ENCODE results near the gene CD300LG.
"Not testable (repeated sequence)": the region's sequence is repeated elsewhere in the genome, so short reads cannot be mapped to it uniquely, and the experiment has no call there.

Gene CD300LG, protein sequence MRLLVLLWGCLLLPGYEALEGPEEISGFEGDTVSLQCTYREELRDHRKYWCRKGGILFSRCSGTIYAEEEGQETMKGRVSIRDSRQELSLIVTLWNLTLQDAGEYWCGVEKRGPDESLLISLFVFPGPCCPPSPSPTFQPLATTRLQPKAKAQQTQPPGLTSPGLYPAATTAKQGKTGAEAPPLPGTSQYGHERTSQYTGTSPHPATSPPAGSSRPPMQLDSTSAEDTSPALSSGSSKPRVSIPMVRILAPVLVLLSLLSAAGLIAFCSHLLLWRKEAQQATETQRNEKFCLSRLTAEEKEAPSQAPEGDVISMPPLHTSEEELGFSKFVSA

GRCh38 chr17:43846963-43847371 is at the start of gene CD300LG:
CD300LG (plus strand) TSS chr17:43847176; CDS start chr17:43847217, 41 bp downstream.
- FAIRE-seq (no peak), DNase-seq (ENCODE audit: insufficient read length, low spot score) (no peak)
- TF ChIP-seq POLR2A (IDR thresholded peaks at IDR 0.05; ENCODE audit: low read depth, low read length) = no peak

- FAIRE-seq; DNase-seq (ENCODE audit: insufficient read length, low spot score): not testable (repeated sequence)
These were observed 49.0 kb upstream of the CD300LG start for GRCh38 chr17:43798024-43798423.

GRCh38 chr17:43799047-43799446 is 47.9 kb upstream of the CD300LG start:
- DNase-seq (ENCODE audit: insufficient read length, low spot score) (no peak), FAIRE-seq (no peak)

DNA sequence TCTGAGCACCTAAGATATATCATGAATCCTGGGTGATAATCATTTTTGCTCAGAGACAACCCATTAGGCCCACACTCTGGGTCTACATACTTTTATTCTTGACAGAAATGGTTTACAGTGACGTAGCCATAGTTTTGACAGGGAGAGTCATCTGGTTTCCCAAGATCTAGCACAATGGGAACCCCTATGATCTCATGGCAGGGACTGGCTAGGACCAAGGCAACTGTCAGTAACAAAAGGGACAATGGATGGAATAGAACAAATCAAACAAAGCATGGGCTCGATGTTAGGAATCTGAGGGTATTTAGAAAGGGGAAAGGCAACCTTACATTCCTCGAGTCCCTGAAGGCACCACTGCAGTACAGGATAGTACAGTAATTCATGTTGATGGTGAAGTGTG is 46.2 kb upstream of the CD300LG start:
- FAIRE-seq = no peak
- no peak for TF ChIP-seq POLR2A (IDR thresholded peaks at IDR 0.05; ENCODE audit: low read depth, low read length)

More at GRCh38 chr17:43799047-43799446, 47.9 kb upstream of the CD300LG start:
- no peak for TF ChIP-seq POLR2A (IDR thresholded peaks at IDR 0.05; ENCODE audit: low read depth, low read length)

DNA sequence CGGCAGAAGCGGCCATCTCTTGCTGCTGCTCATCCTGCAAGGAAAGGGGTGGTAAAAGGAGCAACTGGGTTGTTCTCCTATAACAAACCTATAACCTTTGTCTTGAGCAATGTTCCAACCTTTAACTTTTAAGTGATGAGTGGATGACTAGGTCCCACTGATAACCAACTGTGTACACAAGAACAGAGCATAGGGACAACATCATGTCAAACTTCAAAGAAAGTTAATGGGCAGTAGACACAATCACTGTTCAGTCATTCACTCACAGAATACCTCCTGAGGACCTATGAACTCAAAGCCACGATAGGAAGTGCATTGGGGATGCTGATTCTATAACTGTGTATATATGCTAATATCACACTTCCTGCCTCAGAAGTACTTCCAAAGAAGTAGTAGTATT is 45.1 kb upstream of the CD300LG start:
- DNase-seq (ENCODE audit: insufficient read length, low spot score) (no peak), FAIRE-seq (no peak)
- no peak for TF ChIP-seq POLR2A (IDR thresholded peaks at IDR 0.05; ENCODE audit: low read depth, low read length)

More for the DNA sequence above, 46.2 kb upstream of the CD300LG start:
- DNase-seq (ENCODE audit: insufficient read length, low spot score) = no peak

DNA sequence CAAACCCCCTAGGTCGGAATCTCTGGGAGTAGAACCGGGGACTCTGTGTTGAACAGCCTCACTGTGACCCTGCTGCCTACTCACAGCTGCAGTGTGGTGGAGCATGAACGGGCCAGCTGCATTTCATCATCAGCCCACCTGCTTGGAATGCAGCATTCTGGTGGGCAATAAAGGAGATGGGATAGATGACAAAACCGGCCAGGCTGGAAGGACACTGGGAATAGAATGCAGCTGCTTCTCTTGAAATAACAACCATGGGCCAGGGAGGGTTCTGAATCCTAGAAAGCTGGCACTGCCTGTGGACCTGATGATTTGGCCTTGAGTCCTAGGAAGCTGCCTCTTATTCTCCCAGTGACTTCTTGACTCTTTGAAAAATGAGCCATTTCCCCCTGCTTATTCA is 43.2 kb upstream of the CD300LG start:
- FAIRE-seq = no peak
- TF ChIP-seq POLR2A (IDR thresholded peaks at IDR 0.05; ENCODE audit: low read depth, low read length) = no peak
- DNase-seq (ENCODE audit: insufficient read length, low spot score) = no peak

- no peak for FAIRE-seq
- no peak for TF ChIP-seq POLR2A (IDR thresholded peaks at IDR 0.05; ENCODE audit: low read depth, low read length)
These were observed 41.9 kb upstream of the CD300LG start for GRCh38 chr17:43805117-43805516.

DNA sequence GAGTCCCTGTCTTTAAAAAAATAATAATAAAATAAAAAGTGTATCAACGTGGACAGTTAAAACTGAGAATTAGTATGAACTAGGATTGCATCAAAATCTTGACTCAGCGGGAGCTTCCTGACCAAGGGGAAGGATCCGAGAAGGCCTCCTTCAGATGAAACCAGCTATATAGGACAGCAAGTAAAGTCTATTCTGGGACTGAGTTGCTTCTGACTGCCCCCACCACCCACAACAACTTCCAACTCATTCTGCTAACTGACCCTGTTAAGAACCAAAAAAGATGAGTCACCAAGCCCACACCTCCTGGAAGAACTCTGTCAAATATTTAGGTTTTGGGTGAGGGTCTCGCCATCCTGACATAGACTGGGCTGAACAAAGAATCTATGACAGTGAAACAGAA is 38.9 kb upstream of the CD300LG start:
- DNase-seq (ENCODE audit: insufficient read length, low spot score) (no peak), FAIRE-seq (no peak)
- TF ChIP-seq POLR2A (IDR thresholded peaks at IDR 0.05; ENCODE audit: low read depth, low read length) = no peak

More at GRCh38 chr17:43805117-43805516, 41.9 kb upstream of the CD300LG start:
- DNase-seq (ENCODE audit: insufficient read length, low spot score) = no peak

GRCh38 chr17:43809121-43809520 is 37.9 kb upstream of the CD300LG start:
- DNase-seq (ENCODE audit: insufficient read length, low spot score) (no peak), FAIRE-seq (no peak)
- TF ChIP-seq POLR2A (IDR thresholded peaks at IDR 0.05; ENCODE audit: low read depth, low read length) = no peak

GRCh38 chr17:43810226-43810715 is 36.7 kb upstream of the CD300LG start:
- DNase-seq (ENCODE audit: insufficient read length, low spot score) (no peak), FAIRE-seq (no peak)
- TF ChIP-seq POLR2A (IDR thresholded peaks at IDR 0.05; ENCODE audit: low read depth, low read length) = no peak

DNA sequence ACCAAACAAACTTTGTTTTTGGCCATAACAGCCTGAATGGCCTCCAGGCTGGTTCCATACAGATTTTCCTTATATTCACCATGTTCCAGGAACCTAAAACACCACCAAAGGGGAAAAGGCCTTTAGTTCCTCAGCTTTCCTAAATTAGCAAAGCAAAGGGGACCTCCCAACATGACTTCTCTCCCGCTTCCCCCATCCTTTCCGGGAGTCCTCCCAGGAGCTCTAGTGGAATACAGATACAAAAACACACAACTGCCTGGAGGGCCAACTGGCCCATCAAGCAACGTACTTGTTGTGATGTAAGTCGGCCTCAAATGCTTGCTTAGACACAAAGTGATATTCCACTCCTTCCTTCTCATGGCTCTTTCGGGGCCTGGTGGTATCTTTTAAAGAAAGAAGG is 36.2 kb upstream of the CD300LG start:
- FAIRE-seq (no peak), DNase-seq (ENCODE audit: insufficient read length, low spot score) (no peak)
- TF ChIP-seq POLR2A (IDR thresholded peaks at IDR 0.05; ENCODE audit: low read depth, low read length) = no peak

- no peak for TF ChIP-seq POLR2A (IDR thresholded peaks at IDR 0.05; ENCODE audit: low read depth, low read length)
- no peak for FAIRE-seq
- no peak for DNase-seq (ENCODE audit: insufficient read length, low spot score)
These were observed 34.3 kb upstream of the CD300LG start for GRCh38 chr17:43812396-43813265.

DNA sequence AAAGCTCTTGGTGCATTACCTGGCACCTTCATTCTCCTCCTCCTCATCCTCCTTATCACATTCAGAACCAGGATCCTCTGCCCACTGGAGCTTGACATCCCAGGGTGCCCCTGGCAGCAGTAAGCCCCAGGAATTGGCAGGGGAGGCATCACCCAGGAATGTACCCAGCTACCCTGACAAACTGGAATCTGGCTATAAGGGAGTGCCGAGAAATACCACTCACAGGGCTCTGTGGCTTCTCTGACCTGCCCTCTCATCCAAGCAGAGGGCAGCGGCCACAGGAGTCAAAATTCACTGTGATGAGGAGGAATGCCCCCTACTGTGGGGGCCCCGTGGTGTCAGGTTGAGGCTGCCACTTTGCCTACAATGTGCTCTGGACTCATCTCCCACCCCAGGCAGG is 33.6 kb upstream of the CD300LG start:
- DNase-seq (ENCODE audit: insufficient read length, low spot score) (peak; percentile 74), FAIRE-seq (no peak)
- no peak for TF ChIP-seq POLR2A (IDR thresholded peaks at IDR 0.05; ENCODE audit: low read depth, low read length)

- DNase-seq (ENCODE audit: insufficient read length, low spot score) = no peak
- no peak for TF ChIP-seq POLR2A (IDR thresholded peaks at IDR 0.05; ENCODE audit: low read depth, low read length)
- no peak for FAIRE-seq
These were observed 33.0 kb upstream of the CD300LG start for GRCh38 chr17:43814026-43814425.
